IPS DF 19.7 (cell line): ENCODE measurements around the gene RHOB.
"Not testable (repeated sequence)": the region's sequence is repeated elsewhere in the genome, so short reads cannot be mapped to it uniquely, and the experiment has no call there.

ENCODE experiments used
- DNase-seq: peaks from one replicate; pipeline ENCODE4 v3.0.0-alpha.2; 2013; ENCODE audit warnings: low read depth, low spot score

The RHOB gene

GRCh38 chr2:20490300-20491181, 43.7 kb downstream of the RHOB start:
- no peak for DNase-seq

- no peak for DNase-seq
Observed at GRCh38 chr2:20491739-20492531, 45.1 kb downstream of the RHOB start.

- DNase-seq, result not testable (repeated sequence)
Observed at GRCh38 chr2:20493095-20493494, 46.2 kb downstream of the RHOB start.

- no peak for DNase-seq
Observed at GRCh38 chr2:20494241-20494640, 47.4 kb downstream of the RHOB start.

GRCh38 chr2:20496076-20496872, 49.4 kb downstream of the RHOB start:
- DNase-seq, result no peak

GRCh38 chr2:20496942-20497341, 50.1 kb downstream of the RHOB start:
- DNase-seq, result no peak
